Daoy (cell line): ENCODE results near the gene KIAA1671. TPM values are rescaled to one million over a fixed set of nuclear protein-coding genes. Genes with fewer than 3 reads are reported as not detected.
"Not testable (repeated sequence)": the region's sequence is repeated elsewhere in the genome, so short reads cannot be mapped to it uniquely, and the experiment has no call there.

Experiments
- DNase-seq: peaks from one replicate; pipeline ENCODE4 v3.0.0-alpha.2; 2015; ENCODE audit warnings: low read depth
- total RNA-seq: library from RNA; depleted of rRNA; stranded (reverse); fragments of >200 nt; shearing (Covaris generic); gene quantifications from 2 replicates; pipeline ENCODE4 v1.2.3, GENCODE V29; 2014

KIAA1671 gene
- total RNA-seq, 1 experiment from 2014 or later = 5.5 TPM

DNA sequence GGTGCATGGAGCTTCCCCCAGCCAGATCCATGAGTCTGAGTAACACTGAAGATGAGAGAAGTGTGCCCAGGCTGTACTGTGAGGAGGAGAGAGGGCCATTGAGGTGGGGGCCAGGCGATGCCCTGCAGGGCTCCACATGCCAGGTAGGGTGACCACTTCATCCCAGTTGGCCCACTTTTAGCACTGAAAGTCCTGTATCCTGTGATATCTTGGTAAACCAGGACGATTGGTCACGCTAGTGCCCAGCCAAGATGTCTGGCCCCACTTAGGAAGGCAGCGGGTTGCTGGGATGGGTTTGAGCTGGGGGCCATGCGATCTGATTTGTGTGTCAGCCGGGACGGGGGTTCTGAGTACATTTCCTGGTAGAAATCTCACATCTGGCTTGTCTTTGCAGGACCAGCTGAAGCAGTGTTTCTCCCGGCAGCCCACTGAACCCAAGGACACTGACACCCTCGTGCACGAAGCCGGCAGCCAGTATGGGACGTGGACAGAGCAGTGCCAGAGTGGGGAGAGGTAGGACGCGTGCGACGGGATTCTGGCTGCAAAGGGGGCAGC is 218.0 kb downstream of the KIAA1671 start:
- DNase-seq = no peak

DNA sequence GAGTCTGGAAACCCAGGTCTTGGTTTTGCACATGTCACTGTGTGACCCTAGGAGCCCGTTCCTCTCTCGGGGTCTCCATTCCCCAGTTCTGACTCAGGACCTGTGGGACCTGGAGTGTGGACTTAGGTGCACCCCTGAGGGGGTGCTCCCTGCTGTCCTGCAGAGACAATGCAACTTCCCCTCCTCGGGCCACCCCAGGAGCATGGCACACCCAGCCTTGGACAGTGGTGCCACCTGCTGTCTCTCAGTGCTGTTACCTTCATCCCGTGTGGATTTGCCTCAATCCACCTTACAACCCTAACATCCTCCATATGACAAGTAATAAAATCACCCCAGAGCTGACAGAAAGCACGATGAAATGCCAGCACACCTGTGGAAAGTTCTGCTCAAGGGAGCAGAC is 219.6 kb downstream of the KIAA1671 start:
- DNase-seq = no peak

DNA sequence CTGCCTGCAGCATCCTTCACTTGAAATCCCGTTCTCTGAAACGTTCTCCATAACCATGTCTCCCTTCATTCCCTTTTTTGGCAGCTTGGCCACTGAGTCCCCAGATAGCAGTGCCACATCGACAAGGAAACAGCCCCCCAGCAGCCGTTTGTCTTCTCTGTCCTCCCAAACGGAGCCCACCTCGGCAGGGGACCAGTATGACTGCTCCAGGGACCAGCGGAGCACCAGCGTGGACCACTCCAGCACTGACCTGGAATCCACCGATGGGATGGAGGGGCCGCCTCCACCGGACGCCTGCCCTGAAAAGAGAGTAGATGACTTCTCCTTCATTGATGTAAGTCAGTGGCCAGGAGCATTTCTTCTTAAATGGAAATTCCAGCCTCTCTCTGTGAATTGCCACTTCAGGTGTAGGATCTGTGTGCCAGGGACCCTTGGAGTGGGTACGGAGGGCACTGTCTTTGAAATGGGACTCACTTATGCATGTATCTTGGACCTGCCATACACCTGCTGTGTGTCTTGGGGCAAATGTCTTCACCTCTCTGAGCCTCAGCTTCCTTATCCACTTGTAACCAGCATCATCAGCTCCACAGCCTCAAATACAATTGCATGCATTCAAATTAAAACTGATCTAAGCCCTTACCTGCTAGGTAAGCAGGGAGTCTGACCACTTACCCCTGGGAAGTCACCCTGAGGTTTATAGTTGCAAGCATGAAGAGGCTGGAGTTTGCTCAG is 221.8 kb downstream of the KIAA1671 start:
- DNase-seq = no peak

DNA sequence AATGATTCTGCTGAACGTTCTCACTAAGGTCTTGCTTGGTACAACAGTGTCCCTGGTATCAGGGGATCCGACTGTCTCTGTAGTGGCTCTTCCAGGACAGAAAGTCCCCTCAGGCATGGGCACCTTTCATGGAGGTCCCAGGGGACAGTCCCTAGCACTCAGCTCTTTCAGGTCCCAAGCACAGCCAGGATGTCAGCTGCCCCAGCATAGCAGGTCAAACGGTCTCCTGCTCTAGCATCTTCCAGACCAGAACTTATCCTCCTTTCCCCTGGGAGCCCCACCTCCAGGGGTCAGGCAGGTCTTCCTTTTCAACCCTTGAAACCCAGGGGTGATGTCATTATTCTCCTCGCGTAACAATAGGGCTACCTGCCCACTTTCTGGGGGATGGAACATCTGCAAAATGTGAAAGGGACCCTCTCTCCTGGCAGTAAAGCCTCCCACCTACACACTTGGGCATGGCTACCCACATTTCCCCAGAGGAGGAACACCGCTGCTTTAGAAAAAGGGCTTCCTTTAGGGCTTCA is 222.4 kb downstream of the KIAA1671 start:
- DNase-seq = no peak

DNA sequence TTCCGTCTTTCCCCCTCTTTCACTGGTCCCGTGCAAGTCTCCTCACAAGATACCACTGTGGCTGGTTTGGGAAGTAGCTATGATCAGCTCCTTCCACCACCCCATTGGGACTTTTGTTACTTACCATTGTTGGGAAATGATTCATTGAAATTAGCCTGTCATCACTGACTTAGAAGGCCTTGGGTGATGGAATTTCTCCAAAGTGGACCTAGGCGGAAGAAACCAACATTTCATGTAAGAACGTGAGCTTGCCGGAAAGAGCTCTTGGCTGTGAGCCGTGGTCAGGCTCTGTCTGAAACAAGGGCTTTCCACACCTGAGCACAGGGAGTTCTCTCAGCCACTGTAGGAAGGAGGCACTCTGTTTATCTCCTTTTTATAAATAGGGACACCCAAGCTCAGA is 223.7 kb downstream of the KIAA1671 start:
- DNase-seq = no peak

DNA sequence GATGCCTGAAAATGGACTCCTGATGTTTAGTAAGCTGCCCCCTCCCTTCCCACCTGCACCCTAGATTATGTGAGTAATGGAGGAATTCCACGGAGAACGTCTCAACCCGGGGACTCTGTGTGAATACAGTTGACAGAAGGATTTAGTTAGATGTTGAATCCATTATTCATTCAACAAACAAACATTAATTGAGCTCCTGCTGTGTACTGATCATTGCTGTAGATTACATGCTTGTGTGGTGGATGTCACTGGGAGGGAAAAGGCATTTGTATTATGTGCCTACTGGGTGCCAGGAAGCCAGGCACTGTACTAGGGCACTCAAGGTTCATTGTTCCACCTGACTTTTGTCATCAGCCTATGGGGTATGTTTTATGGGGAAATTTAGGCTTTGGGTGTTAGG is 224.3 kb downstream of the KIAA1671 start:
- DNase-seq = no peak

- no peak for DNase-seq
These were observed 224.7 kb downstream of the KIAA1671 start for GRCh38 chr22:25177226-25177625.

DNA sequence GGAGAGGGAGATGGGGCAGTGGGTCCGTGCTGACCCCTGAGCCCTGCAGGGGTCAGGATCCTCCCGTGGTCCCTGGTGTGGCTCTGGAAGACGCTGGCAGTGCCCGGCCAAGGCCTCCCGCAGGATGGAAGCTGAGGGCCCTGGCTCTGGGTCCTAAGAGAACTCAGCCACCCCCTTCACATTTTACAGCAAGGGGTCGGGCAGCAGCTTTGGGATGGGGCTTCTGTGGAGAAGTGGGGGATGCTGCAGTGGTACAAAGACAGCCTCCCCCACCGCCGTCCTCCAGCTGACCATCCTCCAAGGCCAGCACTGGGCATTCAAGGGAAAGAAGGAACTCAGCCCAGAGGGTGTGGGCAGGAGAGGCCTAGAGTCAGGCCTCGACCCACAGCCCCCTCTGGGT is 225.4 kb downstream of the KIAA1671 start:
- DNase-seq = no peak

DNA sequence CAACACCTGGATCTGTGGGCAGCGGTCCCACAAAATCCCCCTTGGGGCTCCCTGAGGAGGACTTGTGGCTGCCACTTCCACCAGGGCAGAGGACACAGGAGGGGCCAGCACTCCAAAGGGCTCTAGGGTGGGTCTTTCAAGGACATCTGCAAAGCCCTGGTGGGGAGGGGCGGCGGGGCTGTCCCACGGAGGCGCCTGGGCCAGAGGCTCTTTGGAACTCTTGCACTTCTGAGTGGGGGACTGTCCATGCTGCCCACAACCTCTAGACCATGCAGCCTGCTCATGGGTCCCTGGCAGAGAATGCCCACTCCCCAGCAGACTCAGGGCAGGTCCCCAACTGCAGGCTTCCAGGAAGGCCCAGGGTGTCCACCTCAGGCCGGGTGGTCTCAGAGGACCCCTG is 225.8 kb downstream of the KIAA1671 start:
- DNase-seq = not testable (repeated sequence)

GRCh38 chr22:25178869-25179631 is 226.5 kb downstream of the KIAA1671 start:
- DNase-seq = not testable (repeated sequence)

GRCh38 chr22:25182131-25183110 is 229.9 kb downstream of the KIAA1671 start:
- no peak for DNase-seq

DNA sequence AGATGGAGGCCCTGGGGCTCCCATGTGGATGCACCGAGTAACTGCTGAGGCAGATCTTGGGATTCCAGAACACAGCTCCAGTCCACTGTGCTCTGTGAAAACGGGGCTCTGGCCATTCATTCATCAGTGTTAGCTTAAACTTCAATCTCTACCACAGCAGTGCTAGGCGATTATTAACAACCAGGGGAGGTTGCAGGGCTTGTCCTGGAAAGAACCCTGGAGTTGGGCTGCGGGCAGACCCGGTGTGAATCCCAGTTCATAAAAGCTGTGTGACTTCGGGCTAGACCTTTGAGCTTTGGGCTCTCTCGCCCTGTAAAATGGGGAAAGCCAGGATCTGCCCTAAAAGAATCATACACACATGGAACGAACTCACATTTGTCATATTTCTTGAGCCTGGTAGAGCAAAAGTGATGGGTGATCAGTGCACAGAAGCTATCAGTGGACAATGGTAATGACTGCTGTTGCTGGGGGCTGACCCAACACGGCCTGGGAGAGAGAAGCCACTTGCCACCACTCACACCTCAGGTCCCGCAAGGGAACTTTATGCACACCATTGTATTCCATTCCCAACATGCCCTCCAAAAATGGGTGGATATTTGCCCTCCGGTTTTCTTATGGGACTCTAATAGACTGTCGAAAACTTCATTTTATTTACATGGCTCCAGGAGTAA is 231.6 kb downstream of the KIAA1671 start:
- DNase-seq = no peak

DNA sequence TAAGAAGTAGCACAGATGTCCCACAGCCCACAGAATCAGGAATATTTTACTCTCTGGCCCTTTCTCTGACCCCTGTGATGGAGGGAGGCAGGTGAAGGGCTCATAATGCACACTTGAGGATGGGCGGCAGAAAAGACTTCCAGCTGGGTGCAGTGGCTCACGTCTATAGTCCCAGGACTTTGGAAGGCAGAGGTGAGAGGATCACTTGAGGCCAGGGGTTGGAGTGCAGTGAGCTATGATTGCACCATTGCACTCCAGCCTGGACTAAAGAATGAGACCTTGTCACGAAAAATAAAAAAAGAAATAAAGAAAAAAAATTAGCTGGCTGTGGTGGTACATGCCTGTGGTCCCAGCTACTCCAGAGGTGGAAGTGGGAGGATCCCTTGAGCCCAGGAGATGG is 233.6 kb downstream of the KIAA1671 start:
- no peak for DNase-seq

- no peak for DNase-seq
These were observed 235.0 kb downstream of the KIAA1671 start for GRCh38 chr22:25187469-25187868.

- no peak for DNase-seq
These were observed 239.9 kb downstream of the KIAA1671 start for GRCh38 chr22:25192406-25192805.

- no peak for DNase-seq
These were observed 240.6 kb downstream of the KIAA1671 start for GRCh38 chr22:25193130-25193529.

DNA sequence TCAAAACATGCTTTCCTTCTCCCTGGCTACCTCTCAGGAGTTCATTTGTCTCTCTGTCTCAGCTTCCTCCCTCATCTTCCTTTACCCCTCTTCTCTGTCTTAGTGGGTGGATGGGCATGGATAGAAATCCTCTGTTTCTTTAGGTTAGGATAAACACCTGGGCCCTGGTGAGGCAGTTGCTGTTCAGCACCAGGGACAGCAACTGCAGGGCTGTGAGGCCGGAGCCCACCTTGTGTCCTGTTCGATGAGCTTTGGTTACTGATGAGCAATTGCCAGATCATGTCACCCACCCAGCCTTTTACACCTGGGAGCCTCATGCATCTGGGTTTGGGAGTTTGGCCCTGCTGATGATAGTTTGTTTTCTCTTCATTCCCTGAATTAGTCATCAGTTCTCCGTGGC is 241.0 kb downstream of the KIAA1671 start:
- DNase-seq = no peak

DNA sequence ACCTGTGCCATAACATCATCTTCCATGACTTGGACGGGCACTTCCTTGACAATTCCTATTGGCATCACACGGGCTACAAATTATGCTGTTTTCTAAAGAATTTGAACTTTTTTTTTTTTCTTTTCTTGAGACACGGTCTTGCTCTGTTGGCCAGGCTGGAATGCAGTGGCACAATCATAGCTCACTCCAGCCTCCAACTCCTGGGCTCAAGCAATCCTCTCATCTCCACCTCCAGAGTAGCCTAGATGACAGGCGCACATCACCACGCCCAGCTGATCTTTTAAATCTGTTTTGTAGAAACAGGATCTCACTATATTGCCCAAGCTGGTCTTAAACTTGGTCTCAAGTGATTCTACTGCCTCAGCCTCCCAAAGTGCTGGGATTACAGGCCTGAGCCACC is 243.8 kb downstream of the KIAA1671 start:
- no peak for DNase-seq

- no peak for DNase-seq
These were observed 244.8 kb downstream of the KIAA1671 start for GRCh38 chr22:25197340-25197739.

DNA sequence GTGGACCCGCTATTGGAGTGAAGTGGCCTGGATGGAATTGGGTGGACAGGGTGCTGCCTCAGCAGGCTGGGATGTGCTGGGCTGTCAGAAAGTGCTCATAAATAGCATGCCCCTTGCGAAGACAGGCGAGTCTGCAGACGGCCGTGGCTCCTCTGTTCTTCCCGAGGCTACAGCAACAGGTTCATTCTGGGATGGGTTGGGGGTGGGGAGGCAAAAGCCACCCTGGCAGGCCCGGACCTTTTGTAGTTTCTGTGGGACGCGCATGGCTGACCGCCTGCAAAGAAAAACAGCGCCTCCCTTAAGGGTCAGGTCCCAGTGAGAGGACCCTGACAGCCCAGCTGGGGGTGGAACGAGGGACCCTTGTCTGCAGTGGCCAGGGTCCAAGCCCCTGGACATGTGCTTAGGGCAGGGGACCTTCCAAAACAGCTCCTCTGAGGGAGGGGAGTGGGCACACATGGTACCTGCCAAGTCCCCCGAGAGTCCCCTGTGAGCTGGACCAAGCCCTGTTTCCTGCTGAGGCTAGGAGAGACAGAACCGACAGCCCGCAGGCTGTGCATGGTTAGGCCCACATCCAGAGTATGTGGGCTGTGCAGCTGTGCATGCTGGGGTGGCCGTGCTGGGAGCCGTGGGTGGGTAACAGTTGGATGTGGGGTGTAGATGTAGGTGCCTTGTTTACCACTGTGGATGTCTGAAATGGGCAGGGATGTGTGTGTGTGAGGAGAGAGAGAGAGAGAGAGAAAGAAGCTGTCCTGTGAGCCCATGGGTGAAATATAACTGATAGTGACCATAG is 247.4 kb downstream of the KIAA1671 start, which contains the start of gene CRYBB3:
TSS of gene CRYBB3 (plus strand) at position 128 of the 790 bp plus-strand sequence. CDS start 1,539 bp downstream, outside the sequence.
- DNase-seq = no peak
